Naive thymus-derived CD8-positive, alpha-beta T cell (primary cell): Measurements from ENCODE around the gene OR56A5. TPM values are rescaled to one million over a fixed set of nuclear protein-coding genes. Genes with fewer than 3 reads are reported as not detected.

Experiments
- ATAC-seq, 2 donors: fragments of 150-1000 bp; cut with Tn5 transposase in 1 of 2; sonication (Bioruptor Pico), chemical (Tn5 transposase) in 1 of 2; 1 replicate in 1 of 2; 2 replicates in 1 of 2; pipeline ENCODE4 v1.10.0; 2021; ENCODE audit warnings: mild to moderate bottlenecking in 2 of 2, moderate library complexity in 2 of 2
- POLR2A ChIA-PET: fragments of 350-600 bp; sonication (Branson Sonifier 250); formaldehyde crosslinking; loops from one replicate; lab custom pipeline; 2021; ENCODE audit warnings: antibody characterized with exemption; lab: Charles Lee
- DNase-seq, 10 donors: peaks; one replicate each; pipeline versions ENCODE4 v3.0.0 to v3.0.0-alpha.2; 2020 to 2022
- H3K27ac Mint-ChIP-seq, 10 donors: one replicate each; pipeline ENCODE4 v1.8.0; 2020 to 2022; ENCODE audit warnings: mild to moderate bottlenecking in 10 of 10, mixed read lengths in 10 of 10, moderate library complexity in 4 of 10, inconsistent platforms in 1 of 10
- H3K27me3 Mint-ChIP-seq, 5 donors: one replicate each; pipeline ENCODE4 v1.8.0; 2021 to 2022; ENCODE audit warnings: mixed read lengths in 5 of 5
- H3K36me3 Mint-ChIP-seq, 3 donors: one replicate each; pipeline ENCODE4 v1.8.0; 2020 to 2022; ENCODE audit warnings: mixed read lengths in 3 of 3, mild to moderate bottlenecking in 2 of 3, inconsistent platforms in 1 of 3
- H3K4me1 Mint-ChIP-seq, 4 donors: one replicate each; pipeline ENCODE4 v1.8.0; 2021 to 2022; ENCODE audit warnings: mixed read lengths in 4 of 4
- H3K4me3 Mint-ChIP-seq, 10 donors: one replicate each; pipeline ENCODE4 v1.8.0; 2020 to 2022; ENCODE audit warnings: mild to moderate bottlenecking in 10 of 10, mixed read lengths in 10 of 10, moderate library complexity in 6 of 10, inconsistent platforms in 1 of 10
- H3K9me3 Mint-ChIP-seq, 9 donors: one replicate each; pipeline ENCODE4 v1.8.0; 2020 to 2022; ENCODE audit warnings: mixed read lengths in 9 of 9, mild to moderate bottlenecking in 3 of 9, inconsistent platforms in 1 of 9, moderate library complexity in 1 of 9
- polyA plus RNA-seq, 3 donors: library from polyadenylated mRNA; unstranded; fragments of 300-500 nt; fragmentation: Illumina TruSeq; gene quantifications; one replicate each; pipeline ENCODE4 v1.2.3, GENCODE V29; 2021
- total RNA-seq, 8 experiments: library from RNA in 2 of 8; stranded (reverse) in 2 of 8; gene quantifications; one replicate each; pipeline ENCODE4 v1.2.3 and lab custom pipeline; 2021 to 2026

Gene OR56A5
- total RNA-seq (not detected), polyA plus RNA-seq (not detected), total RNA-seq (lab: John Stamatoyannopoulos, UW) (0 reads per million in 6 experiments)

GRCh38 chr11:5968394-5968793, at the start of gene OR56A5:
Gene OR56A5, minus strand, starts transcription at chr11:5968494. Its CDS starts 0 bp downstream, at chr11:5968494.
- Mint-ChIP-seq H3K36me3 (peaks cover 0 to 11% (median 0%) of the 10 kb centered on the region in 3 donors), H3K27ac (no peak within 1 kb of the TSS), H3K9me3 (peaks cover 4 to 19% (median 8%) of the 10 kb centered on the region in 9 donors), H3K27me3 (peaks cover 11 to 53% (median 29%) of the 10 kb centered on the region in 5 donors), H3K4me1 (no peaks in the 10 kb centered on the region), H3K4me3 (no peak within 1 kb of the TSS)
- POLR2A ChIA-PET, result no interaction called here
- ATAC-seq (no peak), DNase-seq (no peak)

- POLR2A ChIA-PET, result no interaction called here
- no peak overlapping the region for H3K27ac Mint-ChIP-seq
- no peak for ATAC-seq
- H3K36me3 Mint-ChIP-seq, result peaks cover 3 to 15% (median 3%) of the 10 kb centered on the region in 3 donors
- DNase-seq, result no peak
- H3K9me3 Mint-ChIP-seq, result peaks cover 0 to 34% (median 16%) of the 10 kb centered on the region in 9 donors
- no peaks in the 10 kb centered on the region for H3K4me1 Mint-ChIP-seq
- peaks cover 17 to 38% (median 35%) of the 10 kb centered on the region in 5 donors for H3K27me3 Mint-ChIP-seq
- no peak overlapping the region for H3K4me3 Mint-ChIP-seq
Measured at GRCh38 chr11:6013042-6013441, 44.7 kb upstream of the OR56A5 start.

GRCh38 chr11:6012035-6012668, 43.9 kb upstream of the OR56A5 start:
- DNase-seq (no peak), ATAC-seq (no peak)
- no peak overlapping the region for H3K27ac Mint-ChIP-seq
- H3K9me3 Mint-ChIP-seq, result peaks cover 0 to 27% (median 11%) of the 10 kb centered on the region in 9 donors
- H3K4me3 Mint-ChIP-seq, result no peak overlapping the region
- H3K4me1 Mint-ChIP-seq, result no peaks in the 10 kb centered on the region
- POLR2A ChIA-PET, result no interaction called here
- peaks cover 12 to 38% (median 32%) of the 10 kb centered on the region in 5 donors for H3K27me3 Mint-ChIP-seq
- H3K36me3 Mint-ChIP-seq, result peaks cover 3 to 14% (median 3%) of the 10 kb centered on the region in 3 donors

- DNase-seq, result no peak
- ATAC-seq, result no peak
- no peaks in the 10 kb centered on the region for H3K36me3 Mint-ChIP-seq
- no peaks in the 10 kb centered on the region for H3K9me3 Mint-ChIP-seq
- H3K27ac Mint-ChIP-seq, result no peak within 1 kb of the TSS
- peaks cover 2 to 44% (median 29%) of the 10 kb centered on the region in 5 donors for H3K27me3 Mint-ChIP-seq
- POLR2A ChIA-PET, result no interaction called here
- H3K4me1 Mint-ChIP-seq, result no peaks in the 10 kb centered on the region
- no peak within 1 kb of the TSS for H3K4me3 Mint-ChIP-seq
Measured at GRCh38 chr11:6006846-6007245, 38.6 kb upstream of the OR56A5 start, which contains the start of gene OR56A4. Gene OR56A4, minus strand, starts transcription at chr11:6006946. Its CDS starts 3,954 bp downstream, at chr11:6002992.

GRCh38 chr11:6006395-6006794, 38.1 kb upstream of the OR56A5 start:
- POLR2A ChIA-PET, result no interaction called here
- DNase-seq, result no peak

GRCh38 chr11:6002202-6002699, 34.0 kb upstream of the OR56A5 start:
- H3K4me1 Mint-ChIP-seq, result no peaks in the 10 kb centered on the region
- H3K36me3 Mint-ChIP-seq, result no peaks in the 10 kb centered on the region
- H3K27ac Mint-ChIP-seq, result peak overlapping the region in 1 of 10 donors; percentile 49
- H3K27me3 Mint-ChIP-seq, result peaks cover 9 to 43% (median 20%) of the 10 kb centered on the region in 5 donors
- no peak for ATAC-seq
- H3K9me3 Mint-ChIP-seq, result peaks cover 0 to 2% (median 0%) of the 10 kb centered on the region in 9 donors
- DNase-seq, result no peak
- POLR2A ChIA-PET, result no interaction called here
- H3K4me3 Mint-ChIP-seq, result no peak overlapping the region

More at GRCh38 chr11:6006395-6006794, 38.1 kb upstream of the OR56A5 start:
- Mint-ChIP-seq H3K27me3 (peaks cover 3 to 43% (median 25%) of the 10 kb centered on the region in 5 donors), H3K4me3 (no peak overlapping the region), H3K36me3 (no peaks in the 10 kb centered on the region), H3K4me1 (no peaks in the 10 kb centered on the region), H3K27ac (no peak overlapping the region), H3K9me3 (no peaks in the 10 kb centered on the region)
- no peak for ATAC-seq

GRCh38 chr11:5994791-5995190, 26.5 kb upstream of the OR56A5 start:
- POLR2A ChIA-PET, result no interaction called here
- peaks cover 7 to 18% (median 17%) of the 10 kb centered on the region in 5 donors for H3K27me3 Mint-ChIP-seq
- H3K4me1 Mint-ChIP-seq, result no peaks in the 10 kb centered on the region
- ATAC-seq, result no peak
- no peak overlapping the region for H3K27ac Mint-ChIP-seq
- H3K9me3 Mint-ChIP-seq, result peaks cover 0 to 2% (median 0%) of the 10 kb centered on the region in 9 donors
- H3K4me3 Mint-ChIP-seq, result no peak overlapping the region
- no peak for DNase-seq
- no peaks in the 10 kb centered on the region for H3K36me3 Mint-ChIP-seq

GRCh38 chr11:5992604-5993251, 24.4 kb upstream of the OR56A5 start:
- no peak overlapping the region for H3K27ac Mint-ChIP-seq
- no peak for DNase-seq
- no peak overlapping the region for H3K4me3 Mint-ChIP-seq

GRCh38 chr11:5992150-5992549, 23.9 kb upstream of the OR56A5 start:
- Mint-ChIP-seq H3K27me3 (peaks cover 13 to 26% (median 15%) of the 10 kb centered on the region in 5 donors), H3K4me3 (no peak overlapping the region), H3K4me1 (peaks cover 0 to 1% (median 0%) of the 10 kb centered on the region in 4 donors), H3K9me3 (no peaks in the 10 kb centered on the region), H3K27ac (no peak overlapping the region), H3K36me3 (no peaks in the 10 kb centered on the region)
- DNase-seq (no peak), ATAC-seq (no peak)
- POLR2A ChIA-PET, result no interaction called here

More at GRCh38 chr11:5992604-5993251, 24.4 kb upstream of the OR56A5 start:
- H3K36me3 Mint-ChIP-seq, result no peaks in the 10 kb centered on the region
- POLR2A ChIA-PET, result no interaction called here
- no peaks in the 10 kb centered on the region for H3K4me1 Mint-ChIP-seq
- no peak for ATAC-seq
- H3K27me3 Mint-ChIP-seq, result peaks cover 10 to 20% (median 12%) of the 10 kb centered on the region in 5 donors
- no peaks in the 10 kb centered on the region for H3K9me3 Mint-ChIP-seq

GRCh38 chr11:5989203-5989602, 20.9 kb upstream of the OR56A5 start:
- Mint-ChIP-seq H3K4me1 (peaks cover 0 to 1% (median 0%) of the 10 kb centered on the region in 4 donors), H3K27ac (no peak overlapping the region), H3K4me3 (no peak overlapping the region), H3K27me3 (peaks cover 15 to 40% (median 23%) of the 10 kb centered on the region in 5 donors), H3K36me3 (no peaks in the 10 kb centered on the region), H3K9me3 (no peaks in the 10 kb centered on the region)
- DNase-seq, result no peak
- POLR2A ChIA-PET, result no interaction called here
- ATAC-seq, result no peak

- Mint-ChIP-seq H3K27me3 (peaks cover 21 to 62% (median 31%) of the 10 kb centered on the region in 5 donors), H3K27ac (no peak within 1 kb of the TSS), H3K4me1 (peaks cover 0 to 1% (median 0%) of the 10 kb centered on the region in 4 donors), H3K9me3 (peaks cover 0 to 7% (median 0%) of the 10 kb centered on the region in 9 donors), H3K36me3 (no peaks in the 10 kb centered on the region), H3K4me3 (no peak within 1 kb of the TSS)
- POLR2A ChIA-PET, result no interaction called here
- ATAC-seq (no peak), DNase-seq (no peak)
Measured at GRCh38 chr11:5986885-5987284, 18.6 kb upstream of the OR56A5 start, which contains the start of gene OR52L1. Gene OR52L1, minus strand, starts transcription at chr11:5986985. Its CDS starts 55 bp downstream, at chr11:5986930.

GRCh38 chr11:5983443-5983842, 15.1 kb upstream of the OR56A5 start:
- ATAC-seq (no peak), DNase-seq (no peak)
- Mint-ChIP-seq H3K9me3 (peaks cover 0 to 31% (median 9%) of the 10 kb centered on the region in 9 donors), H3K36me3 (no peaks in the 10 kb centered on the region), H3K27ac (no peak overlapping the region), H3K27me3 (peaks cover 11 to 61% (median 22%) of the 10 kb centered on the region in 5 donors), H3K4me3 (no peak overlapping the region), H3K4me1 (peaks cover 0 to 1% (median 0%) of the 10 kb centered on the region in 4 donors)
- POLR2A ChIA-PET, result no interaction called here

- no peak for DNase-seq
- POLR2A ChIA-PET, result no interaction called here
- Mint-ChIP-seq H3K4me3 (no peak overlapping the region), H3K27ac (no peak overlapping the region), H3K36me3 (no peaks in the 10 kb centered on the region), H3K27me3 (peaks cover 4 to 26% (median 14%) of the 10 kb centered on the region in 5 donors), H3K9me3 (peaks cover 0 to 13% (median 4%) of the 10 kb centered on the region in 9 donors), H3K4me1 (no peaks in the 10 kb centered on the region)
- ATAC-seq, result no peak
Measured at GRCh38 chr11:5973530-5973929, 5.2 kb upstream of the OR56A5 start.
